Limb (tissue), 2 donors: ENCODE measurements around the gene IDH3B.

Experiments used
- DNase-seq, 2 donors: peaks; one replicate each; pipeline ENCODE4 v3.0.0-alpha.2; 2016; ENCODE audit errors: extremely low spot score in 2 of 2

The IDH3B gene

GRCh38 chr20:2618815-2619214 is 45.2 kb downstream of the IDH3B start:
- no peak for DNase-seq

GRCh38 chr20:2617099-2617714 is 46.8 kb downstream of the IDH3B start:
- no peak for DNase-seq

- DNase-seq, result no peak
These were observed 47.4 kb downstream of the IDH3B start for GRCh38 chr20:2616634-2617033.

- no peak for DNase-seq
These were observed 51.9 kb downstream of the IDH3B start for GRCh38 chr20:2612073-2612472.

GRCh38 chr20:2610941-2611720 is 52.9 kb downstream of the IDH3B start:
- no peak for DNase-seq

- no peak for DNase-seq
These were observed 53.7 kb downstream of the IDH3B start for GRCh38 chr20:2610326-2610725.
